ENCODE results near the gene PROSER2.

Gene PROSER2

GRCh38 chr10:11856089-11856488 lies 32.9 kb downstream of the PROSER2 start:
- no peak overlapping the region for H3K4me3 ChIP-seq (ENCODE audit: low read length)
- H3K9ac ChIP-seq (ENCODE audit: low read length): no peak overlapping the region
- H3K36me3 ChIP-seq (ENCODE audit: control insufficient read depth, insufficient read depth, low read length, severe bottlenecking): peaks cover 11% of the 10 kb centered on the region
- no peaks in the 10 kb centered on the region for H3K27me3 ChIP-seq (replicated peaks; ENCODE audit: control insufficient read depth, insufficient read depth, low read length)
- no peaks in the 10 kb centered on the region for H3K9me3 ChIP-seq (ENCODE audit: control insufficient read depth, low read length)
- no peak for DNase-seq (ENCODE audit: low read depth)
- no peaks in the 10 kb centered on the region for H3K4me1 ChIP-seq (ENCODE audit: control insufficient read depth, insufficient read depth, low read length)

GRCh38 chr10:11856678-11857077 lies 33.5 kb downstream of the PROSER2 start:
- no peak overlapping the region for H3K9ac ChIP-seq (ENCODE audit: low read length)
- no peaks in the 10 kb centered on the region for H3K4me1 ChIP-seq (ENCODE audit: control insufficient read depth, insufficient read depth, low read length)
- H3K4me3 ChIP-seq (ENCODE audit: low read length): no peak overlapping the region
- H3K27me3 ChIP-seq (replicated peaks; ENCODE audit: control insufficient read depth, insufficient read depth, low read length): no peaks in the 10 kb centered on the region
- peaks cover 12% of the 10 kb centered on the region for H3K36me3 ChIP-seq (ENCODE audit: control insufficient read depth, insufficient read depth, low read length, severe bottlenecking)
- DNase-seq (ENCODE audit: low read depth): no peak
- no peaks in the 10 kb centered on the region for H3K9me3 ChIP-seq (ENCODE audit: control insufficient read depth, low read length)

GRCh38 chr10:11858093-11858492 lies 34.9 kb downstream of the PROSER2 start:
- no peak overlapping the region for H3K4me3 ChIP-seq (ENCODE audit: low read length)
- H3K27me3 ChIP-seq (replicated peaks; ENCODE audit: control insufficient read depth, insufficient read depth, low read length): no peaks in the 10 kb centered on the region
- H3K9me3 ChIP-seq (ENCODE audit: control insufficient read depth, low read length): no peaks in the 10 kb centered on the region
- H3K4me1 ChIP-seq (ENCODE audit: control insufficient read depth, insufficient read depth, low read length): no peaks in the 10 kb centered on the region
- peaks cover 11% of the 10 kb centered on the region for H3K36me3 ChIP-seq (ENCODE audit: control insufficient read depth, insufficient read depth, low read length, severe bottlenecking)
- no peak for DNase-seq (ENCODE audit: low read depth)
- no peak overlapping the region for H3K9ac ChIP-seq (ENCODE audit: low read length)

- no peak overlapping the region for H3K9ac ChIP-seq (ENCODE audit: low read length)
- H3K27me3 ChIP-seq (replicated peaks; ENCODE audit: control insufficient read depth, insufficient read depth, low read length): no peaks in the 10 kb centered on the region
- no peaks in the 10 kb centered on the region for H3K9me3 ChIP-seq (ENCODE audit: control insufficient read depth, low read length)
- peaks cover 11% of the 10 kb centered on the region for H3K36me3 ChIP-seq (ENCODE audit: control insufficient read depth, insufficient read depth, low read length, severe bottlenecking)
- H3K4me3 ChIP-seq (ENCODE audit: low read length): no peak overlapping the region
- H3K4me1 ChIP-seq (ENCODE audit: control insufficient read depth, insufficient read depth, low read length): no peaks in the 10 kb centered on the region
- DNase-seq (ENCODE audit: low read depth): no peak
Measured at GRCh38 chr10:11861341-11861740, 38.2 kb downstream of the PROSER2 start.

- no peaks in the 10 kb centered on the region for H3K4me1 ChIP-seq (ENCODE audit: control insufficient read depth, insufficient read depth, low read length)
- no peak overlapping the region for H3K9ac ChIP-seq (ENCODE audit: low read length)
- no peak overlapping the region for H3K4me3 ChIP-seq (ENCODE audit: low read length)
- no peaks in the 10 kb centered on the region for H3K9me3 ChIP-seq (ENCODE audit: control insufficient read depth, low read length)
- no peaks in the 10 kb centered on the region for H3K27me3 ChIP-seq (replicated peaks; ENCODE audit: control insufficient read depth, insufficient read depth, low read length)
- H3K36me3 ChIP-seq (ENCODE audit: control insufficient read depth, insufficient read depth, low read length, severe bottlenecking): peaks cover 11% of the 10 kb centered on the region
- no peak for DNase-seq (ENCODE audit: low read depth)
Measured at GRCh38 chr10:11861811-11862428, 38.8 kb downstream of the PROSER2 start.

- DNase-seq (ENCODE audit: low read depth): no peak
- Histone ChIP-seq H3K4me3 (ENCODE audit: low read length) (no peak overlapping the region), H3K4me1 (ENCODE audit: control insufficient read depth, insufficient read depth, low read length) (no peaks in the 10 kb centered on the region), H3K9ac (ENCODE audit: low read length) (no peak overlapping the region), H3K27me3 (replicated peaks; ENCODE audit: control insufficient read depth, insufficient read depth, low read length) (no peaks in the 10 kb centered on the region), H3K9me3 (ENCODE audit: control insufficient read depth, low read length) (no peaks in the 10 kb centered on the region), H3K36me3 (ENCODE audit: control insufficient read depth, insufficient read depth, low read length, severe bottlenecking) (peaks cover 11% of the 10 kb centered on the region)
Measured at GRCh38 chr10:11863353-11864109, 40.4 kb downstream of the PROSER2 start.

- DNase-seq (ENCODE audit: low read depth): no peak
- no peaks in the 10 kb centered on the region for H3K27me3 ChIP-seq (replicated peaks; ENCODE audit: control insufficient read depth, insufficient read depth, low read length)
- no peak overlapping the region for H3K9ac ChIP-seq (ENCODE audit: low read length)
- H3K4me3 ChIP-seq (ENCODE audit: low read length): no peak overlapping the region
- H3K36me3 ChIP-seq (ENCODE audit: control insufficient read depth, insufficient read depth, low read length, severe bottlenecking): peaks cover 11% of the 10 kb centered on the region
- H3K9me3 ChIP-seq (ENCODE audit: control insufficient read depth, low read length): no peaks in the 10 kb centered on the region
- H3K4me1 ChIP-seq (ENCODE audit: control insufficient read depth, insufficient read depth, low read length): no peaks in the 10 kb centered on the region
Measured at GRCh38 chr10:11864727-11865126, 41.6 kb downstream of the PROSER2 start.

GRCh38 chr10:11865561-11865960 lies 42.4 kb downstream of the PROSER2 start:
- no peak for DNase-seq (ENCODE audit: low read depth)
- Histone ChIP-seq H3K27me3 (replicated peaks; ENCODE audit: control insufficient read depth, insufficient read depth, low read length) (no peaks in the 10 kb centered on the region), H3K4me1 (ENCODE audit: control insufficient read depth, insufficient read depth, low read length) (no peaks in the 10 kb centered on the region), H3K9me3 (ENCODE audit: control insufficient read depth, low read length) (no peaks in the 10 kb centered on the region), H3K9ac (ENCODE audit: low read length) (no peak overlapping the region), H3K36me3 (ENCODE audit: control insufficient read depth, insufficient read depth, low read length, severe bottlenecking) (peaks cover 11% of the 10 kb centered on the region), H3K4me3 (ENCODE audit: low read length) (no peak overlapping the region)

GRCh38 chr10:11866199-11866925 lies 43.2 kb downstream of the PROSER2 start:
- Histone ChIP-seq H3K9ac (ENCODE audit: low read length) (no peak overlapping the region), H3K4me3 (ENCODE audit: low read length) (no peak overlapping the region), H3K9me3 (ENCODE audit: control insufficient read depth, low read length) (no peaks in the 10 kb centered on the region), H3K4me1 (ENCODE audit: control insufficient read depth, insufficient read depth, low read length) (no peaks in the 10 kb centered on the region), H3K36me3 (ENCODE audit: control insufficient read depth, insufficient read depth, low read length, severe bottlenecking) (peaks cover 8% of the 10 kb centered on the region), H3K27me3 (replicated peaks; ENCODE audit: control insufficient read depth, insufficient read depth, low read length) (no peaks in the 10 kb centered on the region)
- DNase-seq (ENCODE audit: low read depth): no peak

GRCh38 chr10:11869219-11869618 lies 46.1 kb downstream of the PROSER2 start:
- no peak overlapping the region for H3K9ac ChIP-seq (ENCODE audit: low read length)
- no peaks in the 10 kb centered on the region for H3K36me3 ChIP-seq (ENCODE audit: control insufficient read depth, insufficient read depth, low read length, severe bottlenecking)
- no peaks in the 10 kb centered on the region for H3K27me3 ChIP-seq (replicated peaks; ENCODE audit: control insufficient read depth, insufficient read depth, low read length)
- no peaks in the 10 kb centered on the region for H3K4me1 ChIP-seq (ENCODE audit: control insufficient read depth, insufficient read depth, low read length)
- H3K9me3 ChIP-seq (ENCODE audit: control insufficient read depth, low read length): no peaks in the 10 kb centered on the region
- DNase-seq (ENCODE audit: low read depth): no peak
- H3K4me3 ChIP-seq (ENCODE audit: low read length): no peak overlapping the region

- Histone ChIP-seq H3K4me3 (ENCODE audit: low read length) (no peak overlapping the region), H3K36me3 (ENCODE audit: control insufficient read depth, insufficient read depth, low read length, severe bottlenecking) (no peaks in the 10 kb centered on the region), H3K9ac (ENCODE audit: low read length) (no peak overlapping the region), H3K4me1 (ENCODE audit: control insufficient read depth, insufficient read depth, low read length) (peaks cover 7% of the 10 kb centered on the region), H3K9me3 (ENCODE audit: control insufficient read depth, low read length) (no peaks in the 10 kb centered on the region), H3K27me3 (replicated peaks; ENCODE audit: control insufficient read depth, insufficient read depth, low read length) (no peaks in the 10 kb centered on the region)
- peak; percentile 53 for DNase-seq (ENCODE audit: low read depth)
Measured at GRCh38 chr10:11869743-11870460, 46.7 kb downstream of the PROSER2 start.
